Loucy (cell line): ENCODE results near the gene ENDOG.
A peak's percentile ranks its signal among the peaks of the same experiment; 100 is the strongest.
"Not testable (repeated sequence)": the region's sequence is repeated elsewhere in the genome, so short reads cannot be mapped to it uniquely, and the experiment has no call there.

ENCODE experiments used
- H2AFZ ChIP-seq: fragments of 200-600 bp; sonication (generic); 2 replicates; pipeline ENCODE4 v1.6.0; 2016; ENCODE audit warnings: antibody characterized with exemption, mild to moderate bottlenecking, low read length, moderate library complexity
- H3F3A ChIP-seq: fragments of 200-600 bp; 2 replicates; pipeline ENCODE4 v1.6.0; 2016; ENCODE audit warnings: antibody characterized with exemption, low read depth, mild to moderate bottlenecking
- H3K27me3 ChIP-seq: fragments of 200-600 bp; sonication (generic); 2 replicates; pipeline ENCODE4 v1.6.1; 2014; ENCODE audit warnings: low read length, mild to moderate bottlenecking; ENCODE audit not compliant: insufficient read depth, poor library complexity, severe bottlenecking
- H3K36me3 ChIP-seq: fragments of 200-600 bp; sonication (generic); 2 replicates; pipeline ENCODE4 v1.6.1; 2016; ENCODE audit warnings: low read length; ENCODE audit not compliant: insufficient read depth
- H3K4me1 ChIP-seq: fragments of 200-600 bp; sonication (generic); 2 replicates; pipeline ENCODE4 v1.5.1; 2014; ENCODE audit warnings: low read length, mild to moderate bottlenecking; ENCODE audit not compliant: insufficient read depth, poor library complexity, severe bottlenecking
- H3K4me2 ChIP-seq: fragments of 200-600 bp; sonication (generic); 2 replicates; pipeline ENCODE4 v1.6.0; 2014; ENCODE audit warnings: antibody characterized with exemption, low read length, low read depth, mild to moderate bottlenecking; ENCODE audit not compliant: poor library complexity, severe bottlenecking
- H3K4me3 ChIP-seq: fragments of 200-600 bp; sonication (generic); 2 replicates; pipeline ENCODE4 v1.5.1; 2014; ENCODE audit warnings: low read length, mild to moderate bottlenecking, mixed read lengths; ENCODE audit not compliant: poor library complexity, severe bottlenecking
- H3K79me2 ChIP-seq: fragments of 200-600 bp; sonication (generic); 2 replicates; pipeline ENCODE4 v1.6.1; 2014; ENCODE audit warnings: low read length; ENCODE audit not compliant: insufficient read depth
- H3K9ac ChIP-seq: fragments of 200-600 bp; sonication (generic); 2 replicates; pipeline ENCODE4 v1.6.0; 2014; ENCODE audit warnings: mild to moderate bottlenecking, low read depth, low read length, moderate library complexity; ENCODE audit not compliant: poor library complexity, severe bottlenecking
- H3K9me2 ChIP-seq: fragments of 200-600 bp; sonication (generic); replicated peaks from 2 replicates; pipeline ENCODE4 v1.6.1; 2016; ENCODE audit warnings: low read depth, low read length, mixed read lengths
- H3K9me3 ChIP-seq: fragments of 200-600 bp; sonication (generic); 2 replicates; pipeline ENCODE4 v1.6.1; 2014; ENCODE audit warnings: mild to moderate bottlenecking, antibody characterized with exemption, low read length, low read depth; ENCODE audit not compliant: insufficient read depth
- H4K20me1 ChIP-seq: fragments of 200-600 bp; sonication (generic); 2 replicates; pipeline ENCODE4 v1.6.0; 2014; ENCODE audit warnings: antibody characterized with exemption, low read length, mild to moderate bottlenecking; ENCODE audit not compliant: insufficient read depth, poor library complexity, severe bottlenecking
- CTCF ChIP-seq: fragments of 200-600 bp; sonication (generic); conservative IDR thresholded peaks from 2 replicates; pipeline ENCODE4 v1.5.1; 2014; ENCODE audit warnings: mild to moderate bottlenecking, antibody characterized with exemption, low read length
- EZH2phosphoT487 ChIP-seq: fragments of 200-600 bp; IDR thresholded peaks from 2 replicates; pipeline ENCODE4 v1.6.1; 2018; ENCODE audit warnings: antibody characterized with exemption, mild to moderate bottlenecking, moderate library complexity, borderline replicate concordance

The ENDOG gene

GRCh38 chr9:128862401-128862851 is 44.1 kb downstream of the ENDOG start:
- no peak overlapping the region for H3K4me3 ChIP-seq
- no peaks in the 10 kb centered on the region for H3K9me2 ChIP-seq
- TF ChIP-seq CTCF (no peak), EZH2phosphoT487 (no peak)
- no peaks in the 10 kb centered on the region for H3K27me3 ChIP-seq
- no peak overlapping the region for H3K4me2 ChIP-seq
- no peaks in the 10 kb centered on the region for H3K9me3 ChIP-seq
- no peak overlapping the region for H2AFZ ChIP-seq
- H3K36me3 ChIP-seq = no peaks in the 10 kb centered on the region
- no peaks in the 10 kb centered on the region for H3F3A ChIP-seq
- no peaks in the 10 kb centered on the region for H3K79me2 ChIP-seq
- no peaks in the 10 kb centered on the region for H3K4me1 ChIP-seq
- no peak overlapping the region for H3K9ac ChIP-seq
- H4K20me1 ChIP-seq = no peaks in the 10 kb centered on the region

GRCh38 chr9:128863647-128864046 is 45.3 kb downstream of the ENDOG start:
- Histone ChIP-seq H3K9ac (no peak overlapping the region), H3K27me3 (no peaks in the 10 kb centered on the region), H3K9me2 (no peaks in the 10 kb centered on the region), H3K4me3 (no peak overlapping the region), H2AFZ (no peak overlapping the region), H3K4me2 (no peak overlapping the region), H3K4me1 (no peaks in the 10 kb centered on the region), H3K79me2 (no peaks in the 10 kb centered on the region), H3F3A (no peaks in the 10 kb centered on the region), H3K9me3 (no peaks in the 10 kb centered on the region), H3K36me3 (no peaks in the 10 kb centered on the region), H4K20me1 (no peaks in the 10 kb centered on the region)
- peak; percentile 72 for TF ChIP-seq CTCF
- no peak for TF ChIP-seq EZH2phosphoT487

- H2AFZ ChIP-seq = no peak overlapping the region
- H3K9me3 ChIP-seq = no peaks in the 10 kb centered on the region
- no peaks in the 10 kb centered on the region for H3K79me2 ChIP-seq
- no peaks in the 10 kb centered on the region for H4K20me1 ChIP-seq
- H3K4me1 ChIP-seq = no peaks in the 10 kb centered on the region
- TF ChIP-seq EZH2phosphoT487 = no peak
- TF ChIP-seq CTCF = no peak
- H3F3A ChIP-seq = no peaks in the 10 kb centered on the region
- H3K36me3 ChIP-seq = no peaks in the 10 kb centered on the region
- H3K9me2 ChIP-seq = no peaks in the 10 kb centered on the region
- H3K4me3 ChIP-seq = no peak overlapping the region
- H3K9ac ChIP-seq = no peak overlapping the region
- no peak overlapping the region for H3K4me2 ChIP-seq
- H3K27me3 ChIP-seq = no peaks in the 10 kb centered on the region
Measured at GRCh38 chr9:128870128-128870940, 52.0 kb downstream of the ENDOG start.

- H4K20me1 ChIP-seq, H3K36me3 ChIP-seq, H3K4me3 ChIP-seq, H2AFZ ChIP-seq, H3K9ac ChIP-seq, H3K9me3 ChIP-seq, H3K9me2 ChIP-seq, H3K27me3 ChIP-seq, H3K4me2 ChIP-seq, H3K4me1 ChIP-seq, H3K79me2 ChIP-seq, H3F3A ChIP-seq: not testable (repeated sequence)
Measured at GRCh38 chr9:128870941-128871265, 52.6 kb downstream of the ENDOG start.
